Tibial nerve (tissue), 4 donors: ENCODE data around the gene OPCML. TPM values are rescaled to one million over a fixed set of nuclear protein-coding genes. Genes with fewer than 3 reads are reported as not detected.

ENCODE experiments used
- DNase-seq, 2 donors: peaks; one replicate each; pipeline ENCODE4 v3.0.0-alpha.2; 2019; ENCODE audit warnings: low spot score in 2 of 2
- H3K27ac ChIP-seq, 4 donors: fragments of 200-600 bp; sonication (generic) in 3 of 4; one replicate each; pipeline ENCODE4 v1.5.1; 2017 to 2019; ENCODE audit warnings: mild to moderate bottlenecking in 1 of 4
- H3K27me3 ChIP-seq, 2 donors: fragments of 200-600 bp; sonication (generic) in 1 of 2; one replicate each; pipeline versions ENCODE4 v1.5.1 to v1.6.0; 2017 to 2019
- H3K36me3 ChIP-seq, 3 donors: fragments of 200-600 bp; sonication (generic); one replicate each; pipeline ENCODE4 v1.5.1; 2018 to 2019
- H3K4me1 ChIP-seq, 4 donors: fragments of 200-600 bp; sonication (generic) in 3 of 4; one replicate each; pipeline ENCODE4 v1.5.1; 2017 to 2019
- H3K4me3 ChIP-seq, 4 donors: fragments of 200-600 bp; sonication (generic) in 3 of 4; one replicate each; pipeline ENCODE4 v1.5.1; 2017 to 2019; ENCODE audit warnings: mild to moderate bottlenecking in 1 of 4, moderate library complexity in 1 of 4
- H3K9me3 ChIP-seq, 4 donors: fragments of 200-600 bp; sonication (generic) in 3 of 4; one replicate each; pipeline ENCODE4 v1.5.1; 2017 to 2019
- CTCF ChIP-seq, 5 experiments: fragments of 200-600 bp in 3 of 5; fragments of 450-650 bp in 2 of 5; sonication (generic) in 3 of 5; IDR thresholded peaks; one replicate each; pipeline ENCODE4 v1.5.1; 2016 to 2019; ENCODE audit warnings: antibody characterized with exemption in 5 of 5, mild to moderate bottlenecking in 3 of 5, moderate library complexity in 2 of 5
- EP300 ChIP-seq, 2 donors: sonication (generic); formaldehyde crosslinking; IDR thresholded peaks; one replicate each; pipeline ENCODE4 v1.6.1; 2017; ENCODE audit warnings: antibody characterized with exemption in 2 of 2, mild to moderate bottlenecking in 1 of 2
- POLR2A ChIP-seq, 2 donors: fragments of 450-650 bp; IDR thresholded peaks; one replicate each; pipeline ENCODE4 v1.6.1; 2017; ENCODE audit warnings: antibody characterized with exemption in 2 of 2, mild to moderate bottlenecking in 2 of 2, moderate library complexity in 2 of 2
- WGBS, 2 donors: methylation state at CpG; one replicate each; pipeline ENCODE4 v1.1.5; 2018; 5-methylcytosine and 5-hydroxymethylcytosine counted together
- total RNA-seq, 4 donors: library from RNA; depleted of rRNA; stranded (reverse); fragments of >200 nt; gene quantifications; one replicate each; pipeline ENCODE4 v1.1.0, GENCODE V29; 2016

The OPCML gene
- total RNA-seq, 4 donors from 2014 or later, result 1.0 to 10.8 (median 1.9) TPM

GRCh38 chr11:133500936-133501335, 31.4 kb downstream of the OPCML start:
- no peak for DNase-seq
- TF ChIP-seq CTCF (IDR thresholded peaks at IDR 0.05) (no peak), EP300 (IDR thresholded peaks at IDR 0.05) (no peak), POLR2A (IDR thresholded peaks at IDR 0.05) (no peak)
- no peak overlapping the region for H3K4me3 ChIP-seq
- WGBS, 2 donors, result 75 to 83% methylated on average over 11 of the region's 11 CpGs
- H3K36me3 ChIP-seq, result no peaks in the 10 kb centered on the region
- no peaks in the 10 kb centered on the region for H3K9me3 ChIP-seq
- H3K4me1 ChIP-seq, result peaks cover 0 to 4% (median 0%) of the 10 kb centered on the region in 4 donors
- H3K27ac ChIP-seq, result no peak overlapping the region
- H3K27me3 ChIP-seq, result no peaks in the 10 kb centered on the region

GRCh38 chr11:133500435-133500834, 31.9 kb downstream of the OPCML start:
- Histone ChIP-seq H3K27me3 (no peaks in the 10 kb centered on the region), H3K27ac (no peak overlapping the region), H3K36me3 (no peaks in the 10 kb centered on the region), H3K4me1 (peaks cover 0 to 4% (median 0%) of the 10 kb centered on the region in 4 donors), H3K9me3 (no peaks in the 10 kb centered on the region), H3K4me3 (no peak overlapping the region)
- TF ChIP-seq CTCF (IDR thresholded peaks at IDR 0.05) (no peak), POLR2A (IDR thresholded peaks at IDR 0.05) (no peak), EP300 (IDR thresholded peaks at IDR 0.05) (no peak)
- WGBS, 2 donors, result 60 to 65% methylated on average over 9 of the region's 9 CpGs
- DNase-seq, result no peak

GRCh38 chr11:133498969-133499368, 33.3 kb downstream of the OPCML start:
- 80 to 83% methylated on average over 7 of the region's 7 CpGs for WGBS, 2 donors
- TF ChIP-seq CTCF (IDR thresholded peaks at IDR 0.05) (no peak), EP300 (IDR thresholded peaks at IDR 0.05) (no peak), POLR2A (IDR thresholded peaks at IDR 0.05) (no peak)
- H3K27ac ChIP-seq, result no peak overlapping the region

GRCh38 chr11:133497477-133498140, 34.7 kb downstream of the OPCML start:
- TF ChIP-seq EP300 (IDR thresholded peaks at IDR 0.05) (no peak), CTCF (IDR thresholded peaks at IDR 0.05) (no peak), POLR2A (IDR thresholded peaks at IDR 0.05) (no peak)
- no peak overlapping the region for H3K27ac ChIP-seq
- no peaks in the 10 kb centered on the region for H3K9me3 ChIP-seq
- H3K4me1 ChIP-seq, result peaks cover 0 to 4% (median 0%) of the 10 kb centered on the region in 4 donors
- DNase-seq, result no peak
- no peak overlapping the region for H3K4me3 ChIP-seq
- no peaks in the 10 kb centered on the region for H3K36me3 ChIP-seq
- no peaks in the 10 kb centered on the region for H3K27me3 ChIP-seq
- WGBS, 2 donors, result 61 to 64% methylated on average over 12 of the region's 12 CpGs

More at GRCh38 chr11:133498969-133499368, 33.3 kb downstream of the OPCML start:
- no peaks in the 10 kb centered on the region for H3K36me3 ChIP-seq
- H3K4me1 ChIP-seq, result peaks cover 0 to 4% (median 0%) of the 10 kb centered on the region in 4 donors
- no peaks in the 10 kb centered on the region for H3K27me3 ChIP-seq
- no peak for DNase-seq
- no peak overlapping the region for H3K4me3 ChIP-seq
- H3K9me3 ChIP-seq, result no peaks in the 10 kb centered on the region

- Histone ChIP-seq H3K4me3 (no peak overlapping the region), H3K27me3 (no peaks in the 10 kb centered on the region), H3K9me3 (no peaks in the 10 kb centered on the region), H3K4me1 (no peaks in the 10 kb centered on the region), H3K27ac (no peak overlapping the region), H3K36me3 (no peaks in the 10 kb centered on the region)
- TF ChIP-seq CTCF (IDR thresholded peaks at IDR 0.05) (no peak), POLR2A (IDR thresholded peaks at IDR 0.05) (no peak), EP300 (IDR thresholded peaks at IDR 0.05) (no peak)
- 90 to 94% methylated on average over 5 of the region's 5 CpGs for WGBS, 2 donors
- DNase-seq, result no peak
Measured at GRCh38 chr11:133492895-133493294, 39.4 kb downstream of the OPCML start.
